ENCODE measurements around the gene SLFN12L. TPM values are rescaled to one million over a fixed set of nuclear protein-coding genes. Genes with fewer than 3 reads are reported as not detected.

SLFN12L gene
- total and polyA plus RNA-seq, 3 donors from 2014 or later = 0.69 to 1.4 (median 1.0) TPM

DNA sequence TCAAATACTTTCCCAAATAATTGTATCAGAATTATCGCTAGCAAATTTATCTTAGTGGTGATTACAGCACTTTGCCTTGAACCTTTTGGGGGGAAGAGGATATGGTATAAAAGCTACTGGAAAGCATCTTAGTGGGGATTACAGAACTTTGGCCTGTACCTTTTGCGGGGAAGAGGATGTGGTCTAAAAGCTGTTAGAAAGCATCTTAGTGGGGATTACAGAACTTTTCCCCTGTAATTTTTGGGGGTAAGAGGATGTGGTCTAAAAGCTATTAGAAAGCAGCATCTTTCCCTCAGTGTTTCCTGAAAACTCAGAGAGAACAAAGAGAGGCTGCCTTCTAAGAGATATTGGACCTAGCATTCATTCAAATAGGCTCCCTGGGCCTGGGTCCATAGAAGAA, 109.2 kb downstream of the SLFN12L start:
- Histone ChIP-seq H3K27me3 (no peaks in the 10 kb centered on the region), H3K36me3 (ENCODE audit: low read depth, missing control alignments) (no peaks in the 10 kb centered on the region), H3K4me3 (no peak overlapping the region), H3K27ac (no peak overlapping the region), H3K4me1 (peaks cover 5% of the 10 kb centered on the region), H3K9me3 (no peaks in the 10 kb centered on the region)
- 83 to 93% methylated on average over 2 of the region's 2 CpGs for whole genome bisulfite sequencing, 2 donors
- no peak for DNase-seq
- intact Hi-C loops (cut with DNase I; ENCODE audit: low total_unique reads) = no loop called here
- TF ChIP-seq, protein P1, sequence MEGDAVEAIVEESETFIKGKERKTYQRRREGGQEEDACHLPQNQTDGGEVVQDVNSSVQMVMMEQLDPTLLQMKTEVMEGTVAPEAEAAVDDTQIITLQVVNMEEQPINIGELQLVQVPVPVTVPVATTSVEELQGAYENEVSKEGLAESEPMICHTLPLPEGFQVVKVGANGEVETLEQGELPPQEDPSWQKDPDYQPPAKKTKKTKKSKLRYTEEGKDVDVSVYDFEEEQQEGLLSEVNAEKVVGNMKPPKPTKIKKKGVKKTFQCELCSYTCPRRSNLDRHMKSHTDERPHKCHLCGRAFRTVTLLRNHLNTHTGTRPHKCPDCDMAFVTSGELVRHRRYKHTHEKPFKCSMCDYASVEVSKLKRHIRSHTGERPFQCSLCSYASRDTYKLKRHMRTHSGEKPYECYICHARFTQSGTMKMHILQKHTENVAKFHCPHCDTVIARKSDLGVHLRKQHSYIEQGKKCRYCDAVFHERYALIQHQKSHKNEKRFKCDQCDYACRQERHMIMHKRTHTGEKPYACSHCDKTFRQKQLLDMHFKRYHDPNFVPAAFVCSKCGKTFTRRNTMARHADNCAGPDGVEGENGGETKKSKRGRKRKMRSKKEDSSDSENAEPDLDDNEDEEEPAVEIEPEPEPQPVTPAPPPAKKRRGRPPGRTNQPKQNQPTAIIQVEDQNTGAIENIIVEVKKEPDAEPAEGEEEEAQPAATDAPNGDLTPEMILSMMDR (IDR thresholded peaks at IDR 0.05) = no peak
- TF ChIP-seq POLR2A (IDR thresholded peaks at IDR 0.05) = no peak

DNA sequence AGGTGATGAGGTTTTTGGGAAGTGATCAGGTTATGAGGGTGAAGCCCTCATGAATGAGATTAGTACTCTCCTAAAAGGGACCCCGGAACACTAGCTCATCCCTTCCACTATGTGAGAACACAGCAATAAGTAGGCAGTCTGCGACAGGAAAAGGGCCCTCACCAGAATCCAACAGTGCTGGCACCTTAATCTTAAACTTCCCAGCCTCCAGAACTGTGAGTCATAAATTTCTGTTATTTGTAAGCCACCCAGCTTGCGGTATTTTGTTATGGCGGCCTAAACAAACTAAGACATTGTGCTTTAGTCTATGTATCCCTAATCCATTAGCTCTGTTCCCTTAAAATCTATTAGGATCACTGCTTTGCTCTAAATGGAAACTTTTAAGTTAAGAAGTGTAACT, 113.7 kb downstream of the SLFN12L start:
- no peaks in the 10 kb centered on the region for H3K9me3 ChIP-seq
- DNase-seq = no peak
- TF ChIP-seq, protein P1 (IDR thresholded peaks at IDR 0.05) = no peak
- no peak for TF ChIP-seq POLR2A (IDR thresholded peaks at IDR 0.05)
- intact Hi-C loops (cut with DNase I; ENCODE audit: low total_unique reads) = no loop called here
- H3K27ac ChIP-seq = no peak overlapping the region
- WGBS, 2 donors = 80 to 96% methylated on average over 4 of the region's 4 CpGs
- H3K27me3 ChIP-seq = no peaks in the 10 kb centered on the region
- no peaks in the 10 kb centered on the region for H3K36me3 ChIP-seq (ENCODE audit: low read depth, missing control alignments)
- H3K4me3 ChIP-seq = no peak overlapping the region
- H3K4me1 ChIP-seq = no peaks in the 10 kb centered on the region

Small RNA genes within 50 kb of the gene (small RNA-seq; reads per million reads assigned to genes)
- 0 reads per million in 2 donors for gene AC015911.1
- 147 to 198 reads per million in 2 donors for gene SNORD7

Other genes with a start within 250 kb of the SLFN12L start
- 1 to 10 TPM; 5.5 to 6.4 TPM for gene SLFN11, start 164.1 kb downstream of the SLFN12L start, total RNA-seq
- gene SLFN11, start 164.1 kb downstream of the SLFN12L start, polyA plus RNA-seq (ENCODE audit: insufficient read depth, low read depth, low replicate concordance) = 9.3 TPM
- 1 to 10 TPM; 2.9 to 4.7 TPM for gene SLFN12, start 105.2 kb downstream of the SLFN12L start, total RNA-seq
- 2.6 TPM for gene SLFN12, start 105.2 kb downstream of the SLFN12L start, polyA plus RNA-seq (ENCODE audit: insufficient read depth, low read depth, low replicate concordance)
- gene SLFN13, start 88.9 kb downstream of the SLFN12L start, total RNA-seq = 1 to 10 TPM; 2.2 to 2.6 TPM
- 2.5 TPM for gene SLFN13, start 88.9 kb downstream of the SLFN12L start, polyA plus RNA-seq (ENCODE audit: insufficient read depth, low read depth, low replicate concordance)
- gene SLFN14, start 23.1 kb upstream of the SLFN12L start, total RNA-seq = under 1 TPM; 0.37 to 0.55 TPM
- 0.30 TPM for gene SLFN14, start 23.1 kb upstream of the SLFN12L start, polyA plus RNA-seq (ENCODE audit: insufficient read depth, low read depth, low replicate concordance)
- 10 to 100 TPM; 13.6 to 17.3 TPM for gene PEX12, start 40.9 kb upstream of the SLFN12L start, total RNA-seq
- 15.1 TPM for gene PEX12, start 40.9 kb upstream of the SLFN12L start, polyA plus RNA-seq (ENCODE audit: insufficient read depth, low read depth, low replicate concordance)
- gene AP2B1, start 49.6 kb upstream of the SLFN12L start, total RNA-seq = 100 to 1,000 TPM; 132 to 147 TPM
- gene AP2B1, start 49.6 kb upstream of the SLFN12L start, polyA plus RNA-seq (ENCODE audit: insufficient read depth, low read depth, low replicate concordance) = 310 TPM
- gene RASL10B, start 194.0 kb upstream of the SLFN12L start, total RNA-seq = 1 to 10 TPM; 2.5 to 4.8 TPM
- gene RASL10B, start 194.0 kb upstream of the SLFN12L start, polyA plus RNA-seq (ENCODE audit: insufficient read depth, low read depth, low replicate concordance) = 3.8 TPM
- under 1 TPM; 0.31 to 0.71 TPM for gene GAS2L2, start 215.6 kb upstream of the SLFN12L start, total RNA-seq
- 0.62 TPM for gene GAS2L2, start 215.6 kb upstream of the SLFN12L start, polyA plus RNA-seq (ENCODE audit: insufficient read depth, low read depth, low replicate concordance)
- 100 to 1,000 TPM in 1 of 2 donors, 10 to 100 TPM in 1; 48.8 to 102 TPM for gene C17orf50, start 223.2 kb upstream of the SLFN12L start, total RNA-seq
- gene C17orf50, start 223.2 kb upstream of the SLFN12L start, polyA plus RNA-seq (ENCODE audit: insufficient read depth, low read depth, low replicate concordance) = 154 TPM

Data from testis (tissue), 3 donors.